Measurements from ENCODE around the gene SBF1.

SBF1 gene

DNA sequence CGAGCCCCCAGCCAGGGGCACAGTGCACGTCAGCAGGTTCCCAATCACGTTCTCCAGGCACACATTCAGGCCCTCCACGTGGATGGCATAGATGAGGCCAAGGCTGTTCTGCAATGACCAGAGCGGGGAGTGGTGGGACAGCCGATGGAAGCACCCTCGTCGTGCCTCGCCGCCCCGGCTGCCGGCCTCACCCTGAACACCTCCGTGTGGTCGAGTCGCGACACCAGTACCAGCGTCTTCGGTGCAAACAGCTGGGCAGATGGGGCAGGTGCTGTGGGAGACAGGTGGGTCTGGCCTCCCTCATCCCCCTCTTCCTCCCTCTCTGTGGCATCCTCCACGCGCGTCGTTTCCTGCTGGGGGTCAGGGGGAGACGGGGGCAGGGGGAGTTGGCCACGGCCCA is 7.5 kb downstream of the SBF1 start:
- no peak for DNase-seq

DNA sequence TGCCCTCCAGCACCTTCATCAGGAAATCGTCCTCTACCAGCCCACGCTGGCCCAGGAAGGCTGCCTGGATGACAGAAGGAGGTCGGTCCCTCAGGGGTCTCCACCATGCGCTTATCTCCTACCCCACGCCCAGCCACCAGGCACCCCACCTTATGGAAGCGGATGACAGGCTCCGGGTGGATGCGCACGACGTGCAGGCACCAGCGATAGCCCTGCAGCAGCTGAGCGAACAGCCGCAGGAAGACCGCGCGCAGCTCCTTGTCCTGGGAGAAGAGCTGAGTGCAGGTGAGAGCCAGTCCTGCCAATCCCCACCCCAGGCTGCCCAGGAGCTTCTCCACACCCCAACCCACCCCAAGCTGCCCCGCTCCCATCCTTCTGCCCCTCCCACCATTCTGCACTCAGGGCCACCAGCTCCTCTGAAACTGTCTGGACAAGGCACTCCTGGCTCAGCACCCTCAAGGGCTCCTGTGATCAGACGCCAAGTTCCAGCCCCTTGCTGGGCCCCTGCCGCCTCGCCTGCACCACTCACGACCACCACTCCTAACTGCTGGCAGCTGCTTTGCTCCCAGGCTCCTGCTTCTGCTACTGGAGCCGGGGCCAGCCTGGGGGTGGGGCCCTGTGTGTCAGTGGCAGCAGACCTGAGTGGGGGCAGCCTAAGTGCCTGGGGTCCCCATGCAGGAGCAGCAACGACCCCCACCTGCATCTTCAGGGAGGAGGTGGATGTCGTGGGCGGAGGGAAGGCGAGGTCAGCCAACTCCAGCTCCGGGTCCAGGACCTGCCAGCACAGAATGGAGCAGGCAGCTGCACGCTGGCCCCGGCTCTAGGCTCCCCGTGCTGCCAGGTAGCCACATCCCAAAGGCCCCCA is 9.5 kb downstream of the SBF1 start:
- no peak for DNase-seq

DNA sequence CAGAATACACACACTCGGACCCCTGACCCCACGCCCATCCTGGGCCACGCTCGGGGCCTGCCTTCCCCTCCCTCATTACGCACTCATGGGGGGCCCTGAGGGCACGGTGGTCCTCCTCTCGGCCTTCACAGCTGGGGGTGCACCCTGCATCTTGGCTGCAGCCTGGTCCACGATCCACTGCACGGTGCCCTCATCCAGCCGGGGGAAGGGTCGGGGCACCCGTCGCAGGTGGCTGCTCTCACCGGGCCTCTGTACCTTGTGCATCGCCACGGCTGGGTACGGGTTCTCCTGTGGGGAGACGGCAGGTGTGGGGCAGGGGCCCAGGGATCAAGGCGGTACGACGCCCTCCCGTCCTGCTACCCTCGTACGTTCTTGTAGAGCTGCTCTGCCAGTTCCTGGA is 10.4 kb downstream of the SBF1 start:
- no peak for DNase-seq

DNA sequence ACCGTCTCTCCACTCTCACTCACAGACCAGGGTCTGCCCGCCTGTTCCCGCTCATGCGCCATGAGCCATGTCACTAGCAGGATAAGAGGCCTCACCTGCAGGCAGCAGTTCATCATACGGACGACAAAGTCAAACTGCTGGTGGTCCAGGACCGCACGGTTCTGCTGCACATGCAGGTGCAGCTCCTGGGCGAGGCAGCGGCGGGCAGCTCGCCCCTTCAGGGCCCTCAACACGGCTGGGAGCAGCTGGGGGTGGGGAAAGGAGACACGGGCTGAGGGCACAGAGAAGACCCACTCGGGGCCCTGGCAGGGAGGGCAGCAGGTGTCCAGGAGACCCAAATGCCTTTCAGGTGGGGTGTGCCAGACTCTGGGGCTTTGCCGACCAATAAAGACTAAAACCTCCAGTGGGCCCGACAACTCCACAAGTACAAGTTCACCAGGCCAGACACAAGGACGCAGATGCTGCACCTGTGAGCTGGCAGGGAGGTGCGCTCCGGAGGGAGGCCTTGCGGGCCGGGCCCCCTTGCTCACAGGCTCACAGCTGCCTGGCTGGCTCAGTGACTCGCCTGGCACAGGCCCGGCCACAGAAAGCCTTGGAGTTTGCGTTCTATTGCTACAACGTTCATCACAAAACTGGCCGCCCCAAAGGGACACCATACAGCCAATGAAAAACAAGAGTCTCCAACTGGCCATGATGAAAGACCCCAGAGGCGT is 11.5 kb downstream of the SBF1 start:
- DNase-seq = no peak

DNA sequence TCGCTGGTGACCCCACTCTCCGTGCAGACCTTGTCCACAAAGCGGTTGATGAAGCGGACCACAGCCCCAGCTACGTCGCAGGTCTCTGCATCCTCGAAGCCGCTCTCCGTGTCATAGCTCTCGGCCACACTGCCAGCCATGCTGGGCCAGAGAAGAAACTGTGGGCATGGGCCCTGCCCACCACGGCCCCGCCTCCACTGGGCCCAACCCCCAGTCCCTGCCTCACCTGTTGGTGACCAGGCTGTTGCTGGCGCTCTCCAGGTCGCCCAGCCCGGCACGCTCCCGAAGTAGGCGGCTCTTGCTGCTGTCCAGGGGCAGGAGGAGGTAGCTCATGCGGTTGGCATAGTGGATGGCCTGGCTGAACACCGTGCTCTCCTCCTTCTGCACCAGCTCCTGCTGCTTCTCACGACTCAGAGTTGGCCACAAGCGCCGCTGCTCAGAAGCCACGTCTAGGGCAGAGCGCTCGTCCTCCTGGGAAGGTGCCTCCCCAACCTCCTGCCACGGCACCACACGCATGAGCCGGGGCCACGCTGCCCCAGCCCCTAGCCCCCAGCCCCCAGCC is 12.8 kb downstream of the SBF1 start:
- no peak for DNase-seq

DNA sequence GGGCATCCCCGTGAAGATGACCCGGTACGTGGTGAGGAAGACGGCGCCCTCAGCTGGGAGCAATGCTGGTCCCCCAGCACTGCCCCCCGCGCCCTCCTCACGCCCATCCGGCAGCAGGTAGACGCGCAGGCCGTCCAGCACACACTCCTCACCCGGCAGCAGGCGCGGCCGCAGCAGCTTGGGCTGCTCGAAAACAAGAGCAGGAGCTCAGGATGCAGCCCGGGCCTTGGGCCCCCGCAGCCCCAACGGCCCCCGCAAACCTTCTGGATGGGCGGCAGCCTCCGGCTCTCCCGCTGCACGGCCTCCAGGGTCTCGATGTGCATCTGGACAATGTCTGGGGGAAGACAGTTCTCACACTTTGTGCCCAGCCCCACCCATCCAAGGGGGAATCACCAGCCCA is 13.3 kb downstream of the SBF1 start:
- DNase-seq = no peak

DNA sequence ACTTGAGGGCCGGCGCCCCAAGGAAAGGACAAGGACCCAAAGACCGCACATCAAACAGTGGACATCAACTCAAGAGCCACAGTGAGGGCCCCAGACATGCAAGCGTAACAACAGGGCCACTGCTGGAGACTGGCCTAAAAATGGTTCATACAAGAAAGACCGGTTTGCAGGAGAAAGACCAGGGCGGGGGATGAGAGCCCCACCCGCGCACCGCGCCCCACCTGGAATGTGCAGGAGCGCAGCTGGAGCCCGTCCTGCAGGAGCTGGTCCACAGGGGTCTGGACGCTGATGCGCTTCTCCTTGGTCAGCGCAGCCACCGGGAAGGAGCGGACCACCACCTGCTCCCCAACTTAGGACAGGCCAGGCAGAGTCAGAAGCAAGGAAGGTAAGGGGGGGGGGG is 13.9 kb downstream of the SBF1 start:
- no peak for DNase-seq

DNA sequence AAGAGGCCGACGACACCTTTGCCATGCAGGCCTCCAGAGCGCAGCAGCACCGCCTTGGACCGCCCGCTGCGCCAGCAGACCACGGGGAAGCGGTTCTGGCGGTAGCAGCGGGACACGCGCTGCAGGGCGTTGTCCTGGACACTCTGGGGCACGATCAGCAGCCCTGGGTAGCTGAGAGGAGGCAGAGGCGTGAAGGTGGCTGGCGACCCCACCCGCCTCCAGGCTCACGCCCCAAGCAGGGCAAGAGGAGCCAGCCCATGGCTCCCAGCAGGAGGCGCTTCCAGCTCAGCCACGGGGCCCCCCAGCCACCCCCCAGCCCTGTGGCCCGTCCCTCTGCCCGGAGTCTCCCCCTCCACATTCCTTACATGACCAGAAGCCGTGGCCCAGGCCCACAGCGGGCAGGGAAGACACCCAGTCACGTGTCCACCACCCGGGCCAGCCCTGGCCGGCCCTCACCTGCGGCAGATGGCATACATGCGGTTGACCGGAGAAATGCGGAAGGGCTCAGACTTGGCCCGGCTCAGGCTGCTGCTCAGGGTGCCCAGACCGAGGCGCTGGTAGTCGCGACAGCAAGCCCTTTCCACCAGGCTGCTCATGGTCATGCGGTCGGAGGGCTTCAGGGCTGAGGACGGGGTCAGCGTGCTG is 15.2 kb downstream of the SBF1 start:
- no peak for DNase-seq

DNA sequence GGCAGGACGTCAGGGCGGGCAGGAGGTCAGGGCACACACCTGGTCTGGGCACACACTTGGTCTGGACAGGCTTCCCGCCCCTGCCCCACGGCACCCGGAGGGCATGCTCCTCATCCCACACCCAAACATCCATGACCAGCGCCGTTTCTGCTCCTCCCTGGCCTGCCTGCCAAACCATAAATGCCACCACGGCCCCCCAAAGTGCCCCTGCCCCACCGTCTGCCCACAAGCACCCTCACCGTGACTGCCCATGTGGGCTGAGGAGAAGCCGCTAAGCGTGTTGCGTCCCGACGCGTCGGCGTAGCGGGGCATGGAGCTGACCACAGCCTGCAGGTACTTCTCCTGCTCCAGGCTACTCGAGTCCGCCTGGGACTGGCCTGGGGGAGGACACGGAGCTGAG is 15.8 kb downstream of the SBF1 start:
- no peak for DNase-seq

DNA sequence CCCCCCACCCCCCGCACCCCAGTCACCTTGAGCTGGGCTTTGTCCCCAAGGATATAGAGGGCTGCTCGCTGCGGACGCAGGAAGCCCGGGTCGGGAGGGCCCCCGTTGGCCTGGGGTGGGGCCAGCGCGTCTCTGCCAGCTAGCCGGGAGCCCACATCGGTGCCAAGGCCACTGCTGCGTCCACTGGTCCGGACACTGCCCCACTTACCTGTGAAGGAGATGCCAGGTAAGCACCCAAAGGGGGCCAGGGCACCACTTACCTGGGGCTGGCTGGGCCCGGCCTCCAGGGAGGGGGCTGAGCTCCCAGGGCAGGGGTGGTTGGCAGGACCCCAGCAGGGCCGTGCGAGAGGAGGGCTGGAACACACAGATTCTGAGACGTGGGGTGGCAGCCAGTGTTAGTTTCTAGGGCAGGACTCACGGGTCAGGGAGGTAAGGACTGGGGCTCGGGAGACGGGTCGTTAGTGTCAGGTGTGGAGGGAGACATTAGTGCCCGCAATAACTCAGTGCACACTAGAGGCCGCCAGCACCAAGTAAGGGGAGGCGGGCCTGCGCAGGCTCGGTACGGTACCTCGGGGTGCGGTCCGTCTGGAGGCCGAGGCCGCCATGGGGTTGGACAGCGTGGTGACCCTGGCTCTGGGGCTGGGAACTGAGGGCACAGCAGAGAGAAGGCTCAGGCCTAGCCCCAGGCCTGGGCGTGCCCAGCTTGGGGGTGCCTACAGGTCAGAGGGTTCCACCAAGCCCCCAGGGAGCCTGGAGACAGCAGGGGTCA is 18.2 kb downstream of the SBF1 start:
- DNase-seq = no peak

DNA sequence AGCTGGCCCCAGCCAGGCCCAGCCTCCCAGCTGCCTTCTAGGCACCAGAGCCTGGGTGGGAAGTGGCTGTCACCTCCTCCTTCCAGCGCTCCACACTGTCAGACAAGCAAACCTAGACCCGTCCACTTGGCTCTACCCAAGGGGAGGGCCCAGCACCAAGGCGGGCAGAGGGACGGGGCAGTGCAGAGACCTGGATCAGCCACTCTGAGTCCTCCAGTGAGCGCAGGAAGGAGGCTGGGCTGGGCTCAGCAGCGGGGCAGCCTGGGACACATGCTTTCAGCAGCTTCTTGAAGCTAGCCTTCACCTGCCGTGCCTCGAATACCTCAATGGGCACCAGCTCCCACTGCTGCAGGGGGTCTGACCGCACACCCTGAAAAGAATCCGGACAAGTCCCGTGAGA is 18.8 kb downstream of the SBF1 start:
- DNase-seq = no peak

DNA sequence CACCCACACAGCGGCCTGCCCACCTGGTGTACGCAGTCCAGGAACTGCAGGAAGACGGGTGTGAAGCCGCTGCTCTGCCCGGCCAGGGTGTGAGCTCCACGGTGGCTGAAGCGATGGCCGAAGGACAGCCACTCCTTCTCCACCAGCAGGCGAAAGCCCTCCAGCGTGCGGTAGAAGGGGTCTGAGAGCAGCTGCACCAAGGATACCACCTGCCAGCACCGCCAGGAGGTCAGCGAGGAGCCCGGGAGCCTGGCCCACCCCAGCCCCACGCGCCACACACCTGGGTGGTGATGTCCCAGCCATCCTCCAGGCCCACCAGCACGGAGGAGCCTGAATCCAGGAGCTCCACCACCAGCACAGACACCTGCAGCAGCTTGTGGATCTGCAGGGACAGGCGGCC is 19.6 kb downstream of the SBF1 start:
- DNase-seq = no peak

DNA sequence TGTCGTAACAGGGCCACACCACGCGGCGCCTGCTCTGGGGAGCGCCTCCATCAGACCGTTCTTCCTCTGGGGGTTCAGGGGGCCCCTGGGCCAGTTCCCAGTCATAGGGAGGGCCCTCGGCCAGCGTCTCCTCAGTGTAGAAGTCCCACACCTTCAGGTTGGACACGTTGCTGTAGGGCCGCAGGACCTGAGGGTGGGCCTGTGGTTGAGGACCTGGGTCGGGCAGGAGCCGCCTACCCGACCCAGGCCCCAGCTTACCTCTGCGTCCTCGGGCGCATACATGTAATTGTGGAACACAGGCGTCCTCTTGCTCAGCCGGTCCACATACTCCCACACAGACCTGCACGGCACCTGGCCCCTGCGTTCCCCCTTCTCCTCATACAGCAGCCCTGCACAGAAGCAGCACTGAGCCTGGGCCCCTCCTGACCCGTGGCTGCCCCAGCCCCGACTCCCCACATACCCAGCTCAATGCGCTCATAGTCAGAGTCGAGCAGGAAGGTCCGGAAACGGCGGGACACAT is 20.2 kb downstream of the SBF1 start:
- no peak for DNase-seq

DNA sequence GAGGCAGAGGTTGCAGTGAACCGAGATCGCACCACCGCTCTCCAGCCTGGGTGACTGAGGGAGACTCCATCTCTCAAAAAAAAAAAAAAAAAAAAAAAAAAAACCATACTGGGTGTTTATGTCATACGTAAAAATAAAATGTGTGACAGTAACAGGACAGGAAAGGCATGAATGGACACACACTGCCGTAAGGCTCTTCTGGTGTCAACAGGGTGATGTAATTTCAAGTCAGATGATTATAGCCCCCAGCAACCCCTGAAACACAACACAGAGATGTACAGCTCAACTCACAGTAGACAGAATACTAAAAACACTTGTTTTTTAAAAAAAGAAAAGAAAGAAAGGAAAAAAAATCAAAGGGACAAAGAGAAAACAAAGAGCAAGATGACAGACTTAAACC is 22.2 kb downstream of the SBF1 start:
- DNase-seq = no peak

DNA sequence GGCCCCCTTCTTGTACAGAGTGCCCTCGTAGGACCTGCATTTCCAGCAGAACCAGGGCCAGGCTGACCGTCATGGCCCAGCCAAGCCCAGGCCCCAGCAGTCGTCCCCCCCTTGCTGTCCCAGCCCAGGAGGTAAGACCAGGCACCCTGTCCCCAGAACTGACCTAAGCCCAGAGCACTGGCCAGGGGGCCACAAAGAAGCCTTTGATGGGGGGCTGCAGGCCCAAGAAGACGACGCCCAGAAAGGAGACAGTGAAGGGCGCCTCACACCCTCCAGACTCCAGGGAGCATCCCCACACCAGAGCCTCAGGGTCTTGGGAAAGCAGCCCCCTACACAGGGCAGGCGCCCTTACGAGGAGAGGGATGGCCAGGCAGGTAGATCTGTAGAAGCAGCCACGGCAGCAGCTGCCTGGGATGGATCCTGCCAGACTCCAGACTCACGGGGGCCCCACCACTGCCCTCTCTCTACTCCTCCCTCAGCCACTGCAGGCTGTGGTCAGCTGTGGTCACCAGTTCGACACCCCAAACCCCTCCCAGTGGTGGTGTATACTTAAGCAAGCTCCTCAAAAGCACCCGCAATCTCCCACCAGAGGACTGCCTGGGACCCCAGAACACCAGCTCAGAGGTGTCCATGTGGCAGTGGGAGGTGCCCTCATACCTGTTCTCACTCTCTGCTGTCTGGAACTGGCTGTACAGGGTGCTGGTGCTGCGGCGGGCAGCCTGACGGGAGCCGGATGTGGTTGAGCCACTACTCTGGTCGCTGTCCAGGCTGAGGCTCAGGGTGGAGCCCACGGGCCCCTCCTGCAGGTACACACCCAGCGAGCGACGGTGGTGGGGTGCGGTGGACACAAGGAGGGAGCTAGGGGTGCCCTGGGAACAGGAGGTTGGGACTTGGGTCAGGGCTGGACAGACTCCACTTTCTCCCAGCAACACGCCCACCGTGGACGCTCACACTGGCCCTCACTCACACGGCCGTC is 27.0 kb downstream of the SBF1 start:
- no peak for DNase-seq

DNA sequence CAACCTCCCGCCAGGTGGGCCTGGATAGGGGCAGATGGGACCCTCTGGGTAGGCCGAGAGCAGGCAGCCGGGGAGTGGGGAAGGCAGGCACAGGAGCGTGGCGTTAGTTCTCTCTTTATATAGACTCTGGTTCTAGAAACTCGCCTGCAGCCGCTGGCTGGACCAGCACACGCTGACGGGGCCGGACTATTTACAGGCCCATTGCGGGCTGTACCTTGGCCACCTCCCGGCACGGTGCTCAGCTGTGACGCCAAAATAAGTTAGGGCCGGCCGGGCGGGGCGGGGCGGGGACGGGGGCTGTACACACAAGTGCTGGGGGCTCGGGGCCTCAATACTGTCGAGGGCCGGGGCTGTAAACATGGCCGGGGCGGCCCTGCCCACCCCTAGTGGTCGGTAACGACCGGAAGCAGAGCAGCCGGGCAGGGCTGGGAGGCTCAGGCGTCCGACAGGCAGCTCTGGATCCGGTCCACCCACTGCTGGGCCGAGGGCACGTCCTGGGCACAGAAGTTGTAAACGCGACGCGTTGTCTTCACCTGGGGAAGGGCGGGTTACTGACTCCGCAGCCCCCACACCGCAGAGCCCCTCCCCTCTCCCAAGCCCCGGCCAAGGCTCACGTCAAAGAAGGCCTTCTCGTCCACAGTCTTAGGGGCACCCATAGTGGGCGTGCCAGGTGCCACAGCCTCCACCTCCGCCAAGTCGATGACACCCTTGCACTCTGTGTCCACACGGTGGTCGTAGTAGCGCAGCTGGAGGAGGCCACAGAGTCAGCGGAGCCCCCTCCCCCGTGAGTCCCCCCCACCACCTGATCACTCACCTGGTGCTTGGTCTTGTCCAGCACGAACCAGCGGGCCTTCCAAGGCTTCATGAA is 27.9 kb downstream of the SBF1 start:
- DNase-seq = no peak

DNA sequence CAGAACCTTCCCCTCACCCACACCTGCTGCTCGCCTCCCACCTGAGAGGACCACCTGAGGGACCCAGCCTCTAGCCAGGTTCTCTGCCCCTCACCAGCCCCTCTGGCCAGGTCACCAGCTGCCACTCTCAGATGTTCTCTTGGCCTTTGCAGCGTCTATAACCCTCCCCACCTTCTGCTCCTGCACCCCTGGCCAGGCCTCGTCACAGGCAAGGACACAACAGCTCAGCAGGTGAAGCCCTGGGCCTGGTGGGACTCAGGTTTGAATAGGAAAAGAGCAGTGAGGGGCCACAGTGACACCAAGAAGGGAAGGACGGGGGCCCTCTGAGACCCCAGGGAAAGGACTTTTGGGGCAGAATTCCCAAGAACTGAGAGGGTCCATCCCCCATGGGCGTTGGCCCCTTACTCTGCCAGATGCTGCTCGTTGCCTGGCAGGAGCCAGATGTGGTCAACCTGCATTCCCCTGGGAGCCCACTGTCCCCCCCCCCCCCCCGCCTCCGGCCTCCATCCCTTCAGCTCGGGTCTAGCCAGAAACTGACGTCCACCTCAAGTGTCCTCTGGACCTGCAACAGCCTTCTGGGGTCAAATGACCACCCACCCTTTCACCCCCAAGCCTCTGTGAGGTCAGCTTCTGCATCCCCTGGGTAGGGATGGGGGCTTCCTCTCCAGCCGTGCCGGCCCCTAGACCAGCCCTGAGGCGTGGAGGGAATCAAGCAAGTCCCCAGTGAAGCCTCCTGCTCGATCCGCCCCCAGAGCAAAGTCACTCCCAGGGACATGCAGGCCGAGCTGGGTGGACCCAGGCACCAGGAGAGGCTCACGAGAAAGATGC is 28.7 kb downstream of the SBF1 start:
- no peak for DNase-seq

DNA sequence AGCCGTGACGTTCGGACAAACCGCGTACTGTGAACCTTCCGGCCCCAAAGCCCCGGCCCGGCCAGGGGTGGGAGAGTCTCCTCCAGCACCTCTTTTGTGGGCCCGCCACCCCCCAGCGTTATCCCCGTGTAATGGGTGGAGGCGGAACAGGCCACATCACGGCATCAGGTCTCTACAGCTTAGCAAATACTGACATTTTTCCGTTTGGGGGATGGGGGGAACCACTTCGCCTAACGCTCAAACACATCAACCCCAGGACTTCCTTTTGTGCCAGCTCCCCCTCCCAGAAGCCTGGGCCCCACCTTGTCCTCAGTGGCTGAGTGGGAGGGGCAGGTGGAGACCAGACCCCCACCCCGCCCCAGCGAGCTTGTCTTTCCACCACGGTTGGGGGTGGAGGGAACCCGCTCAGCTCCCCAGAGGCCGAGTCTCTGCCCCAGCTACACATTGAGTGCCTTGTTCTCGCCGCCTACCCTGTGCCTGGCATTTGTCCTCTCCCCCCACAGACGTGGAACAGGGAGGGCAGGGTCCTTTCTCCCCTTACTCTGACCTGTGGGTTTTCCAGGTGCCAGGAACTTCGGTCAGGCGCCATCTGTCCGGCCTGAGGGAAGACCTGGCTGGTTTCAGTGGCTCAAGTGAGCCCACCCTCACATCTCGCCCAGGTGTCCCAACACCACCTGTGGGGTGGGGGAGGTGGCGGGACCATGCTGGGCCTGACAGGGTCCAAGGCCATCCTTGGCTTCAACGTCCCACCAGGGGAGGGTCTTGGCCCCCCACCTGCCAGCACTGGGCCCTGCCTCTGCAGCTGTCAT is 29.6 kb downstream of the SBF1 start:
- no peak for DNase-seq

DNA sequence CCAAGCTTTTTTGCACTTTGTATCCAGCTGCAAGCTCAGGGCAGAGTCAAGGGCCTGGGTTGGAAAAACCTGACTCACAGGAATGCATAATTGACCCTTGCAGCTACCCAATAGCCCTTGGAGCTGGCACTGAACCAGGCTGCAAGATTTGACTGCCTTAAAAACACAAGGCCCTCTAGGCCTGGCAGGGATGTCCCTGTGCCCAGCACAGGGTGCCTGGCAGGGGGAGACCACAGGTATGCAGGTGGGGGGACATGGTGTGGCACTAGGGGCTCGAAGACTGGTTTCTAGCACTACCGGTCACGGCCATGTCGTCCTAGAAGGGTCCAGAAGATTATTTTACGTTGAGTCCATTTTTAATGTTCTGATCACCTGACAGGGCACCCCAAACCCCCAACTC is 30.2 kb downstream of the SBF1 start:
- no peak for DNase-seq
